H1 (cell line): Measurements from ENCODE around the gene KRTAP10-5. TPM values are rescaled to one million over a fixed set of nuclear protein-coding genes. Genes with fewer than 3 reads are reported as not detected.

Source experiments
- CTCF ChIA-PET: fragments of 300-600 bp; sonication (Branson Sonifier 250); formaldehyde crosslinking; loops from one replicate; lab custom pipeline; 2021; ENCODE audit not compliant: partially characterized antibody; lab: Charles Lee
- POLR2A ChIA-PET: fragments of 300-600 bp; sonication (Branson Sonifier 250); formaldehyde crosslinking; loops from one replicate; lab custom pipeline; 2021; ENCODE audit warnings: inconsistent platforms; ENCODE audit not compliant: partially characterized antibody; lab: Charles Lee
- DNase-seq, 2 experiments: peaks; one replicate each; pipeline versions ENCODE4 v3.0.0 to v3.0.0-alpha.2; 2010 to 2022; ENCODE audit warnings: low spot score in 2 of 2, low read depth in 1 of 2, mixed read lengths in 1 of 2
- FAIRE-seq: peaks from 2 replicates; lab custom pipeline; 2011; peaks lifted over from hg19 to GRCh38; lab: Jason Lieb, UNC
- H2AFZ ChIP-seq: 2 replicates; pipeline ENCODE4 v1.8.1; 2012; ENCODE audit warnings: low read length, inconsistent platforms
- H2AK5ac ChIP-seq: 2 replicates; pipeline ENCODE4 v1.6.1; 2013; ENCODE audit warnings: low read depth, low read length
- H2BK120ac ChIP-seq: replicated peaks from 2 replicates; pipeline ENCODE3; 2013; ENCODE audit warnings: low read depth, low read length, inconsistent platforms
- H2BK12ac ChIP-seq: 2 replicates; pipeline ENCODE4 v1.6.1; 2013; ENCODE audit warnings: low read depth, low read length
- H2BK15ac ChIP-seq: 2 replicates; pipeline ENCODE4 v1.6.1; 2013; ENCODE audit warnings: low read length
- H2BK20ac ChIP-seq: 2 replicates; pipeline ENCODE4 v1.6.1; 2013; ENCODE audit warnings: low read length
- H2BK5ac ChIP-seq: 2 replicates; pipeline ENCODE4 v1.6.1; 2013; ENCODE audit warnings: low read depth, low read length
- H3K14ac ChIP-seq: 2 replicates; pipeline ENCODE4 v1.6.1; 2013; ENCODE audit warnings: inconsistent platforms; ENCODE audit not compliant: insufficient read length
- H3K18ac ChIP-seq: 2 replicates; pipeline ENCODE4 v1.6.1; 2013; ENCODE audit warnings: low read length; ENCODE audit errors: extremely low read depth
- H3K23ac ChIP-seq: 2 replicates; pipeline ENCODE4 v1.6.1; 2013; ENCODE audit warnings: inconsistent platforms; ENCODE audit not compliant: insufficient read length
- H3K23me2 ChIP-seq: 2 replicates; pipeline ENCODE4 v1.6.1; 2013; ENCODE audit warnings: low read depth, low read length
- H3K27ac ChIP-seq: 2 replicates; pipeline ENCODE4 v1.6.1; 2011; ENCODE audit warnings: low read depth, low read length, inconsistent platforms
- H3K27me3 ChIP-seq, 4 experiments: replicated peaks in 1 of 4; 1 replicate in 1 of 4; 2 replicates in 3 of 4; pipeline versions ENCODE4 v1.6.1 to v1.8.1; 2011 to 2013; ENCODE audit warnings: low read length in 3 of 4, mild to moderate bottlenecking in 3 of 4, inconsistent platforms in 2 of 4, mixed read lengths in 2 of 4, moderate library complexity in 1 of 4; ENCODE audit not compliant: control insufficient read depth in 3 of 4, insufficient read depth in 3 of 4; ENCODE audit errors: extremely low read depth in 1 of 4
- H3K36me3 ChIP-seq, 4 experiments: 2 replicates each; pipeline versions ENCODE4 v1.6.1 to v1.8.1; 2011 to 2013; ENCODE audit warnings: mild to moderate bottlenecking in 4 of 4, low read length in 3 of 4, moderate library complexity in 2 of 4, control low read depth in 1 of 4, inconsistent platforms in 1 of 4; ENCODE audit not compliant: insufficient read depth in 4 of 4, control insufficient read depth in 2 of 4
- H3K4ac ChIP-seq: replicated peaks from 2 replicates; pipeline ENCODE3; 2013; ENCODE audit warnings: low read length, low read depth, mixed read lengths, inconsistent platforms; ENCODE audit not compliant: insufficient read length
- H3K4me1 ChIP-seq, 4 experiments: replicated peaks in 1 of 4; 1 replicate in 1 of 4; 2 replicates in 3 of 4; pipeline versions ENCODE4 v1.6.1 to v1.8.1; 2011 to 2013; ENCODE audit warnings: low read length in 3 of 4, inconsistent platforms in 2 of 4, mixed read lengths in 1 of 4; ENCODE audit not compliant: insufficient read depth in 4 of 4, control insufficient read depth in 3 of 4
- H3K4me2 ChIP-seq, 2 experiments: 2 replicates each; pipeline versions ENCODE4 v1.6.1 to v1.8.1; 2011 to 2013; ENCODE audit warnings: low read depth in 2 of 2, low read length in 2 of 2, control low read depth in 1 of 2, inconsistent platforms in 1 of 2, mild to moderate bottlenecking in 1 of 2; ENCODE audit not compliant: insufficient read depth in 1 of 2
- H3K4me3 ChIP-seq, 4 experiments: fragments of 200-600, 300-600 bp in 1 of 4; sonication (generic), shearing (Covaris generic), sonication (Bioruptor Twin) in 1 of 4; 2 replicates each; pipeline versions ENCODE4 v1.5.1 to v1.8.1; 2011 to 2016; ENCODE audit warnings: low read length in 4 of 4, low read depth in 3 of 4, control low read depth in 2 of 4, inconsistent platforms in 2 of 4, mild to moderate bottlenecking in 2 of 4, mixed read lengths in 1 of 4, moderate library complexity in 1 of 4; ENCODE audit not compliant: insufficient read depth in 2 of 4; ENCODE audit errors: extremely low read depth in 1 of 4
- H3K56ac ChIP-seq: replicated peaks from 2 replicates; pipeline ENCODE3; 2013; ENCODE audit warnings: low read depth, mild to moderate bottlenecking, mixed read lengths, low read length, inconsistent platforms; ENCODE audit not compliant: insufficient read length
- H3K79me1 ChIP-seq: 2 replicates; pipeline ENCODE4 v1.6.1; 2013; ENCODE audit warnings: low read depth, low read length, control low read depth
- H3K79me2 ChIP-seq, 2 experiments: 2 replicates each; pipeline versions ENCODE4 v1.6.1 to v1.8.1; 2012 to 2013; ENCODE audit warnings: low read length in 2 of 2, mild to moderate bottlenecking in 2 of 2, inconsistent platforms in 1 of 2; ENCODE audit not compliant: insufficient read depth in 2 of 2, control insufficient read depth in 1 of 2
- H3K9ac ChIP-seq, 4 experiments: replicated peaks in 1 of 4; 1 replicate in 1 of 4; 2 replicates in 3 of 4; pipeline versions ENCODE4 v1.6.1 to v1.8.1; 2011 to 2013; ENCODE audit warnings: low read depth in 3 of 4, low read length in 3 of 4, control low read depth in 2 of 4, mild to moderate bottlenecking in 2 of 4, moderate library complexity in 2 of 4, inconsistent platforms in 1 of 4; ENCODE audit errors: extremely low read depth in 1 of 4
- H3K9me3 ChIP-seq, 2 experiments: 2 replicates each; pipeline versions ENCODE4 v1.6.1 to v1.8.1; 2012 to 2013; ENCODE audit warnings: mild to moderate bottlenecking in 2 of 2, moderate library complexity in 2 of 2, control low read depth in 1 of 2, inconsistent platforms in 1 of 2, low read depth in 1 of 2, low read length in 1 of 2, mixed read lengths in 1 of 2; ENCODE audit not compliant: insufficient read depth in 2 of 2
- H4K20me1 ChIP-seq, 2 experiments: replicated peaks in 1 of 2; 2 replicates each; pipeline versions ENCODE3 to v1.8.1; 2011 to 2013; ENCODE audit warnings: inconsistent platforms in 2 of 2, low read length in 2 of 2, mild to moderate bottlenecking in 1 of 2; ENCODE audit not compliant: insufficient read depth in 2 of 2, control insufficient read depth in 1 of 2
- H4K5ac ChIP-seq: 2 replicates; pipeline ENCODE4 v1.6.1; 2013; ENCODE audit warnings: low read length, low read depth, mixed read lengths, inconsistent platforms; ENCODE audit not compliant: insufficient read length
- H4K8ac ChIP-seq: 2 replicates; pipeline ENCODE4 v1.8.0; 2013; ENCODE audit warnings: mild to moderate bottlenecking, moderate library complexity, low read length, inconsistent platforms; ENCODE audit not compliant: insufficient read depth; ENCODE audit errors: extremely low read depth
- H4K91ac ChIP-seq: replicated peaks from 2 replicates; pipeline ENCODE3; 2013; ENCODE audit warnings: low read length, mixed read lengths, inconsistent platforms; ENCODE audit not compliant: insufficient read length
- CBX5 ChIP-seq: fragments of 300-800, 300-1000 bp; sonication (generic); IDR thresholded peaks from 2 replicates; pipeline ENCODE4 v1.7.1; 2016; ENCODE audit warnings: antibody characterized with exemption, low read length, low read depth
- CBX8 ChIP-seq: fragments of 300-800, 300-1000 bp; sonication (generic); IDR thresholded peaks from 2 replicates; pipeline ENCODE4 v1.7.1; 2016; ENCODE audit warnings: low read depth, low read length, borderline replicate concordance
- EP300 ChIP-seq, 2 experiments: IDR thresholded peaks; 1 replicate in 1 of 2; 2 replicates in 1 of 2; pipeline ENCODE4 v1.6.1; 2011 to 2012; ENCODE audit warnings: low read depth in 2 of 2, low read length in 2 of 2, mild to moderate bottlenecking in 2 of 2, borderline replicate concordance in 1 of 2, inconsistent platforms in 1 of 2, moderate library complexity in 1 of 2
- KDM1A ChIP-seq: fragments of 200-600, 300-600 bp; sonication (generic); IDR thresholded peaks from 2 replicates; pipeline ENCODE4 v1.7.1; 2016; ENCODE audit warnings: mild to moderate bottlenecking, low read length, borderline replicate concordance
- MAX ChIP-seq: IDR thresholded peaks from 2 replicates; pipeline ENCODE4 v1.6.1; 2012; ENCODE audit warnings: inconsistent platforms
- NANOG ChIP-seq: IDR thresholded peaks from 2 replicates; pipeline ENCODE4 v1.6.1; 2011; ENCODE audit warnings: low read length, low read depth, mild to moderate bottlenecking, inconsistent platforms; ENCODE audit not compliant: insufficient read depth, poor library complexity, severe bottlenecking
- POLR2AphosphoS5 ChIP-seq: IDR thresholded peaks from 2 replicates; pipeline ENCODE4 v1.6.1; 2011; ENCODE audit warnings: low read depth, low read length
- TCF12 ChIP-seq: IDR thresholded peaks from 2 replicates; pipeline ENCODE4 v1.6.1; 2011; ENCODE audit warnings: low read depth, mild to moderate bottlenecking, low read length
- TEAD4 ChIP-seq: IDR thresholded peaks from 2 replicates; pipeline ENCODE4 v1.6.1; 2012; ENCODE audit warnings: low read depth, low read length, inconsistent platforms, mixed read lengths
- ZNF274 ChIP-seq: IDR thresholded peaks from 2 replicates; pipeline ENCODE4 v1.7.0; 2012; ENCODE audit warnings: low read length, borderline replicate concordance; ENCODE audit errors: extremely low read depth
- WGBS, 2 experiments: shearing (Covaris generic) in 1 of 2; methylation state at CpG; one replicate each; pipeline versions ENCODE4 v1.1.6 to v1.1.7; 2013 to 2015; ENCODE audit warnings: low lambda C conversion rate in 2 of 2, mixed read lengths in 2 of 2, inconsistent platforms in 1 of 2, low coverage in 1 of 2, missing lambda C conversion rate in 1 of 2; ENCODE audit not compliant: insufficient replicate concordance in 2 of 2, insufficient coverage in 1 of 2, insufficient read length in 1 of 2; ENCODE audit errors: extremely low coverage in 1 of 2, missing lambda C conversion rate in 1 of 2; 5-methylcytosine and 5-hydroxymethylcytosine counted together
- polyA plus RNA-seq, 7 experiments: library from polyadenylated mRNA; depleted of rRNA in 3 of 7; stranded (reverse) in 5 of 7; unstranded in 2 of 7; fragments of >200 nt in 5 of 7; fragments of 200-250 nt in 2 of 7; gene quantifications; 1 replicate in 5 of 7; 2 replicates in 1 of 7; 4 replicates in 1 of 7; pipeline versions ENCODE4 v1.2.1 to v1.2.3, GENCODE V29; 2011 to 2013; ENCODE audit warnings: missing spikeins in 2 of 7, mixed read lengths in 2 of 7
- total RNA-seq: library from RNA; stranded (reverse); fragmentation: NEBNext Ultra II Directional; extraction: Animal tissue kit (Norgen Biotek cat#: 25700); gene quantifications from 2 replicates; pipeline ENCODE4 v1.2.1, GENCODE V29; 2021

The KRTAP10-5 gene
- total and polyA plus RNA-seq, 2 of the 8 experiments (the other 6 are each of a cell fraction or from before 2014, with no cell fraction given) = 0.09 TPM; not detected in 1

- Histone ChIP-seq H3K4me2 (no peak overlapping the region), H2AK5ac (no peak overlapping the region), H3K14ac (no peak overlapping the region), H3K79me2 (no peaks in the 10 kb centered on the region), H3K23me2 (no peaks in the 10 kb centered on the region), H4K5ac (no peak overlapping the region), H2BK5ac (no peak overlapping the region), H2BK12ac (no peak overlapping the region), H2BK120ac (no peak overlapping the region), H3K4me1 (no peaks in the 10 kb centered on the region; a peak in 1 of 7 replicates), H3K9me3 (peaks cover 0 to 9% of the 10 kb centered on the region in 2 experiments; a peak in 2 of 4 replicates), H3K27me3 (no peaks in the 10 kb centered on the region), H3K4ac (no peak overlapping the region), H3K27ac (no peak overlapping the region), H4K8ac (no peak overlapping the region), H3K56ac (no peak overlapping the region), H2BK15ac (no peak overlapping the region), H3K4me3 (no peak overlapping the region), H2BK20ac (no peak overlapping the region), H3K18ac (no peak overlapping the region), H3K36me3 (no peaks in the 10 kb centered on the region), H3K23ac (no peak overlapping the region), H2AFZ (no peak overlapping the region), H4K20me1 (no peaks in the 10 kb centered on the region), H3K9ac (no peak overlapping the region), H4K91ac (no peak overlapping the region), H3K79me1 (no peaks in the 10 kb centered on the region)
- DNase-seq (no peak), FAIRE-seq (no peak)
- ChIA-PET CTCF (interaction anchor here (0.6 to 1.6 kb wide), 5 partner anchors 15 to 198 kb away, joined by 3 to 4 read pairs (median 3); no protein-coding TSS in a partner anchor), POLR2A (no interaction called here)
- WGBS, 2 experiments = 81% methylated on average over 3 of the region's 3 CpGs; no CpG with 5 or more reads in 1 of the 2 experiments
- TF ChIP-seq CBX5 = no peak
- TF ChIP-seq MAX = no peak
- TF ChIP-seq ZNF274 = no peak
- no peak for TF ChIP-seq EP300 (IDR thresholded peaks at IDR 0.05; ENCODE audit: borderline replicate concordance in 1 of 2, low read depth in 2 of 2, low read length in 2 of 2)
- TF ChIP-seq CBX8 = no peak
- no peak for TF ChIP-seq TEAD4
- TF ChIP-seq KDM1A = no peak
- TF ChIP-seq NANOG = no peak
- TF ChIP-seq TCF12 = no peak
- TF ChIP-seq POLR2AphosphoS5 = no peak
These were observed 754 bp upstream of the KRTAP10-5 start for GRCh38 chr21:44581158-44581557.
